ENCODE measurements around the gene CYB5B.

CYB5B gene

DNA sequence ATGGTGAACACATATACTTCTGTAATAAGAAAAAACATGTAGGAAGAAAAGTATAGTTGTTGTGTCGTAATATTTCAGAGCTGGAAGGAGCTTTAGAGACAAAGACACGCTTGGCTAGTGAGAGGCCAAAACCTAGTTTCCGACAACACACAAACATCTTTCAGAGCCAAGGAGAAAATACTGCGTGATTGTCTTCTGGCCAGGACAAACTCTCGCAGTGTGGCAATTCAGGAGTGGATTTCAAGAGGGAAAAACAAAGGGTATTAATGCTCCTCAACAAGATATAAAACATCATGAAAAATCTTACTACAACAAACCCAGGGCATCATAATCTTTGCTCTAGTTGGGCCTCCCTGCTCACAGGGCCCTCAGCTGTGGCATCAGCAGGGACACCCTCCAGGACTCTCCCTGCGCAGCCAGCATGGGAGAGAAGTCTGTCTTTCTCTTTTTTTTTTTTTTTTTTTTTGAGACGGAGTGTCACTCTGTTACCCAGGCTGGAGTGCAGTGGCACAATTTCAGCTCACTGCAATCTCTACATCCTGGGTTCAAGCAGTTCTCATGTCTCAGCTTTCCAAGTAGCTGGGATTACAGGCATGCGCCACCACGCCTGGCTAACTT, 66.4 kb downstream of the CYB5B start:
- no peak for DNase-seq

DNA sequence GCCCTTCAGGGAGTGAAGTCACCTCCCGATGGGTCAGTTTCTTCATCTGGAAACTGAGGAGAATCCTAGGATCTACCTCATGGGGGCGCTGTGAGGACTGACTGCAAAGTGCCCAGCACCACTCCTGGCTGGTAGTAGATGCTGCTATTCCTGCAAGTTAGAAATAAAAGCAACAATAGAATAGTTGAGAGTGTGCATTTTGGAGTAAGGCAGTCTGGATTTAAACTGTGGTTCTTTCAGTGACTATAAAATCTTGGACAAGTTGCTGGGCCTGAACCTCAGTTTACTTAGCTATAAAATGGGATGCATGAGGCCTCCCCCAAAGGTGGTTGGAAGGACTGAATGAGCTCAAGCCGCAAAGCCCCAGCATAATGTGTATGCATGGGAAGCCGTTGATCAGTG, 70.6 kb downstream of the CYB5B start:
- DNase-seq = no peak

- no peak for DNase-seq
Observed at GRCh38 chr16:69495821-69496220, 71.4 kb downstream of the CYB5B start.

DNA sequence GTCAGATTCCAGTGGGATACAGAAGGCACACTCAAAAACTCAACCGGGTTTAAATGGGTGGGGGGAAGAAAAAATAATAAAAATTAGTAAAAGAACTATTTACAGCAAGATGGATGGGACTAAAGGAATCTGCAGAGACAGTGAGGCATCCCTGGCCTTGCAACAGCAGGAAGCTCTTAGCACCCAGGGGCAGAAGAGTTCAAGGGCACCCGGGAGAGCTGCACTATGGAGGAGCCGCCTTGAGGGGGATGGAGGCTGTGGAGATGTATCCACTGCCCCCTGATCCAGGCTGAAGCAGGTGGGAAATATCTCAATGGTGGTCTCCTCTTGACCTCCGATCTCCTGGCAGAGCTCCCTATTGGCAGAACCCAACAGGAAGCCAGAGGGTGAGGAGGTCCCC, 72.0 kb downstream of the CYB5B start:
- DNase-seq = no peak

DNA sequence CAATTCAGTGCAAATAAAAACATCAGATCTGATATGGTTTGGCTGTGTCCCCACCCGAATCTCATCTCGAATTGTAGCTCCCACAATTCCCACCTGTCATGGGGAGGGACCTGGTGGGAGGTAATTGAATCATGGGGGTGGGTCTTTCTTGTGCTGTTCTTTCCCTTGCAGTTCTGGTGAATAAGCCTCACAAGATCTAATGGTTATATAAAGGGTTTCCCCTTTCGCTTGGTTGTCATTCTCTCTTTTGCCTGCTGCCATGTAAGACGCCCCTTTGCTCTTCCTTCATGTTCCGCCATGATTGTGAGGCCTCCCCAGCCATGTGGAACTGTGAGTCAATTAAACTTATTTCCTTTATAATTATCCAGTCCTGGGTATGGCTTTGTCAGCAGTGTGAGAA, 72.5 kb downstream of the CYB5B start:
- DNase-seq = no peak

DNA sequence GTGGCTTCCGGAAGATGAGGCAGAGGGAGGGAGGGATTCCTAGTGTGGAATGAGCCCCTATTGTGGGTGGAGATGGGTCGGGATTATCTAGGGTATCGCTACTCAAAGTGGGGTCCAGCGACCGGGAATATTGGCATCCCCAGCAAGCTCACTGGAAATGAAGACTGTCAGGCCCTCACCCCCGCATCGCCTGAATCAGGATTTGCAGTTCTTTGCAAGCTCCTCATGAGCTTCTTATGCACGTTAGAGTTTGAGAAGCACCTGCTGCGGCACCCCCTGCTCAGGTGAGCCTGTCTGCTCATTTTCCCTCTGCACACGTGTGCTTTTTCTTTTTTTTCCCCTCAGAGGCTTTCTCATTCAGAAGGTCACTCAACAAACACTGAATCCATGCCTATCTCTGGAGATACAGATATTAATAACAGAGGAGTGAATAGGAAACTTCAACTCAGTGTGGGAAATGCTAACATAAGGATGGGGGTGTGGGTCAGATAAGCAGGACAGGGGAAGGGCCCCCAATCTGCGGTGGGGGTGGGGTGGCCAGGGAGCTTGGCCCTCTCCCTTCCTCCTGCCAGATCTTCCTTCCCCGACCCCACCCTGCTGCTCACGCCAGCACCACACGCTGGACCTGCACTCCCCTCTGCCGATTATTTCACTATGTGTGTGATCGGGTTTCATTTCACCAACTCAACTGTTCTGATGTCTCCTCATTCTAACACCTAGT, 73.6 kb downstream of the CYB5B start:
- DNase-seq = no peak

DNA sequence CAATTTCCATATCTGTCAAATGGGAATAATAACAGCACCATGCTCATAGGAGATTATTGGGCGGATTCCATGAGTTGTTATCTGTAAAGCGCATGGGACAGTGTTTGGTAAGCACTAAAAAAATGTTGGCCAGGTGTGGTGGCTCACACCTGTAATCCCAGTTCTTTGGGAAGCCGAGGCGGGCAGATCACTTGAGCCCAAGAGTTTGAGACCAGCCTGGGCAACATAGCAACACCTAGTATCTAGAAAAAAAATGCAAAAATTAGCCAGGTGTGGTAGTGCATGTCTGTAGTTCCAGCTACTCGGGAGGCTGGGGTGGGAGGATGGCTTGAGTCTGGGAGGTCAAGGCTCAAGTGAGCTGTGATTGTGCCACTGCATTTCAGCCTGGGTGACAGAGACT, 74.5 kb downstream of the CYB5B start:
- DNase-seq = no peak

DNA sequence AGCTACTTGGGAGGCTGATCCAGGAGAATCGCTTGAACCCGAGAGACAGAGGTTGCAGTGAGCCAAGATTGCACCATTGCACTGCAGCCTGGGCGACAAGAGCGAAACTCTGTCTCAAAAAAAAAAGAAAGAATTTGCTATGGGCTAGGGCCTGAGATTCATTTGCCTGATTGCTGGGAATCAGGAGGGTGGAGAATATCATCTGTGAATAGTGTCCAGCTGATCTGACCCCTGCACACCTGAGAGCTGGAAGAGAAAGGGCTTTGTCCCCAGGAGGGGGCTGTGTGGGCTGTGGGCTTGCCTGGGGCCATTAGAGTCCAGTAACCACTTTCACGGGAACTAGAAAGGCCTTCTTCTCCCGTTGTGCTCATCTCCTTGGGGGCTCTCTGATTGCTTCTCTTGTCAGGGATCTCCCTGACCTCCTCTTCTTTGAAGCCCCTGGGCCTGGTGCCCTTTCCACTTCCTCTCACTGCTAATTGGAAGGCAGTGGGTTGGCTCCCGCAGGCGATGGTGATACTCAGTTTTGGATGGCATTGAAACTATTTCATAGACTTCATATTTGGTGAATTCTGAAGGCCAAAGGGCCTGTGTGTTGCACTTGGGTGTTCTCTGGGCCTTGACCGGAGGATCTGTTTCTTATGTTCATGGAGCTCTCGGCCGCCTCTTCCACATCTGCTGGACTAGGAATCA, 75.3 kb downstream of the CYB5B start:
- DNase-seq = no peak

DNA sequence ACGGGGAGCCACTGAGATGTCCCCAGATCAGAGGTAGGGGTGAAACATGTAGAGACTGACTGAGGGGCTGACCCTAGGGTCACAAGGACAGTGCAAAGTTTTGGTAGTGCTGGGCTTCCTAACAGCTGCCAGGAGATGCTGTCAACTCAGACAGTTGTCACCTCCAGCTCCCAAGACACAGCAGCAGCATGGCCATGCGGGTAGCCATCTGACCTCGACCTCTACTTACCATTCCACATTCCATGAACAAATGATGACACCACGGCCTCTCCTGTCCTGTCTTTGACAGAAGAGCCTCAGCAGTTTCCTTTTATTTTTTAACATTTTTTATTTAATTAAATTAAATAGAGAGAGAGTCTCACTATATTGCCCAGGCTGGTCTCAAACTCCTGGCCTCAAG, 76.1 kb downstream of the CYB5B start:
- DNase-seq = no peak

DNA sequence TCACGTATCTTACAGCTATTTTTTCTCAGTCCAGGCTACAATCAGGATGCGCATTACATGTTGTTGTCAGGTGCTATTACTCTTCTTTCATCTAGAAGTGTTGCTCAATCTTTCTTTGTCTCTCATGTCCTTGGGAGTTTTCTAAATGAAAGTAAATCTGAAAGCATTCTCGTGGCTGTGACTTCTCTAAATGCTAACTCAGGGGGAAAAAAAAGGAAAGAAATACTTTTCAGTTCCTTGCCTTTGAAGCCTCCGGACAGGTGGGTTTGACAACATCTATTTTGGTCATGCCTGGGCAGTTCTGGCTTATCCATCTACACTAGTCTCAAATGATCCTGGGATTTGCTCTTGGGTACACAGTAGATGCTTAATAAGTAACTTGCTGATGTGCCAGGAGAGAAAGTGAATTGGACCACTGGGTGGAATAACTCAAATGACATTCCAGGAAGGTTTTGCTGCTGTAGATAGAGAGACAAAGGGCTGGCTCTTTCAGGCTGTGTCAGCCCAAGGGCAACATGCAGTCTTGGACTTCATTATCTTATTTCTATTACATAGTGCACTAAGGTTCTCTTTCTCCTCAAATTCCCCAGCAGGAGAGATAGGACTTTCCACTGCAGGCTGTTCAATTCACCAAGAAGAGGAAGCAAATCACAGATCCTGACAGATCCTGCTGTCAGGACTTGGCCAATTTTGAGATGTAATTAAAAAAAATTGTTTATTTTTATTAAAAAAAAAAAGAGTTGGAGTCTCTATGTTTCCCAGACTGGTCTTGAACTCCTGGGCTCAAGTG, 77.7 kb downstream of the CYB5B start:
- DNase-seq = no peak

DNA sequence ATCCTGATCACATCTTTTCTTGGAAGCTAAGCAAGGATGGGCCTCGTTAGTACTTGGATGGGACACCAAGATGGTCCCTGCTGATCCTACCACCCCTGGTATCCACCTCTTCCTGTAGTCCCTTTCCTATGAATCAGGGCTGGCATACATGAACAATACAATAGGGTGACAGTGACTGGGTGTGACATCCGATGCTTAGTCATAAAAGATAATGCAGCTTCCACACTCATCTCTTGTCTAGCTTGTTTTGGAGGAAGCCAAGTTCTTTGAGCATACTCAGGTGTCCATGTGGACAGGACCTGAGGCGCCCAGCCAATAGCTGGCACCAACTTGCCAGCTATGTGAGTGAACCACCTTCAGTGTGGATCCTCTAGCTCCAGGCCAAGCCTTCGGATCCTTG, 78.8 kb downstream of the CYB5B start:
- no peak for DNase-seq

DNA sequence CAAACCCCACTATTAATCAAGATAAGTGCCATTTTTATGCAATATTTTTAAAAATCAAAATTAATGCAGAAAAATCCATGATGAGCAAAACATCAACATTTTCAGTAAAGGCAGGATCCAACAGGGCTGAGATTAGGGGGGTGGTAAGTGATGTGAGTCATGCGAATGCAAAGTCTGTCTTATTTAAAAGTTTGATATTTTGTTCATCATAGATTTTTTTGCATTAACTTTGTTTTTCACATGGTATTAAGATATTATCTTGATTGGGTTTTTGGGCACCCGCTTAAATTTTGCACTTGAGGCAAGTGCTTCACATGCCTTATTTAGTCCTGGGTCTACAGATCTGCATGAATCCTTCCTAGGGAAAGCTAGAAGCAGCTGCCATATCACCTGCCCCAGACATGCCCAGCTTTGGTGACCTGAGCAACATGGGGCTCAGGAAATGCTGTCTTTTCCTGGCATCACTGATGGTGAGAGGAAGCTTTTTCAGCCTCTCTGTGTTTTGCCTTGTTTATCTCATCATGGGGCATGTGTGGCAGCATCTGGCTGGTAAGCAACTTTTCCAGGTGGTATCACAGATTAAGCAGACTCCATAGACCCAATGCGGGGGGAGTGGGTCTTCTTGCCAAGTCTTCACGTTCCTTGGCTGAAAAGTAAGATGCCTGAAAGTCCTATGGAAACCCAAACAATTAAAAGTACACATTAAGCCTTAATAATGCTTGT, 83.8 kb downstream of the CYB5B start:
- DNase-seq = no peak

DNA sequence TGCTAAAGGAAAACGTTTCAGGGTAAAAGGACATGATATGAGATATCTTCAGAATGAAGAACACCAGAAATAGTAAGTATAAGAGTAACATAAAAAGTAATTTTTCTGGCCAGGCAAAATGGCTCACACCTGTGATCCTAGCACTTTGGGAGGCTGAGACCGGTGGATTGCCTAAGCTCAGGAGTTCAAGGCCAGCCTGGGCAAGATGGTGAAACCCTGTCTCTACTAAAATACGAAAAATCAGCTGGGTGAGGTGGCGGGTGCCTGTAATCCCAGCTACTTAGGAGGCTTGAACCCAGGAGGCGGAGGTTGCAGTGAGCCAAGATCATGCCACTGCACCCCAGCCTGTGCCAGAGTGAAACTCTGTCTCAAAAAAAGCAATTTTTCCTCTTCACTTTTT, 84.7 kb downstream of the CYB5B start:
- no peak for DNase-seq

DNA sequence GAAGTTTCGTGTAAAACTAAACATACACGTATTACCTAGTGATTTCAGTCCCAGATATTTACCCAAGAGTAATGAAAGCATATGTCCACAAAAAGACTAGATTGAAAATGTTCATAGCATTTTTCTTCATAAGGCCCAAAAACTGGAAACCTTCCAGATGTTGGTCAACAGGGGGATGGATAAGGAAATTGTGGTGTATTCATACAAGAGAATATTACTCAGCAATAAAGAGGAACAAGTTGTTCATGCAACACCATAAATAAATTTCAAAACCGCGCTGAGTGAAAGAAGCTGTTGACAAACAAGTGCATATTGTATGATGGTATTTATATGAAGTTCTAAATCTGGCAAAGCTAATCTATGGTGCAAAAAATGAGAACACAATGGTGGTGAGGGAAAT, 87.2 kb downstream of the CYB5B start:
- DNase-seq = no peak

DNA sequence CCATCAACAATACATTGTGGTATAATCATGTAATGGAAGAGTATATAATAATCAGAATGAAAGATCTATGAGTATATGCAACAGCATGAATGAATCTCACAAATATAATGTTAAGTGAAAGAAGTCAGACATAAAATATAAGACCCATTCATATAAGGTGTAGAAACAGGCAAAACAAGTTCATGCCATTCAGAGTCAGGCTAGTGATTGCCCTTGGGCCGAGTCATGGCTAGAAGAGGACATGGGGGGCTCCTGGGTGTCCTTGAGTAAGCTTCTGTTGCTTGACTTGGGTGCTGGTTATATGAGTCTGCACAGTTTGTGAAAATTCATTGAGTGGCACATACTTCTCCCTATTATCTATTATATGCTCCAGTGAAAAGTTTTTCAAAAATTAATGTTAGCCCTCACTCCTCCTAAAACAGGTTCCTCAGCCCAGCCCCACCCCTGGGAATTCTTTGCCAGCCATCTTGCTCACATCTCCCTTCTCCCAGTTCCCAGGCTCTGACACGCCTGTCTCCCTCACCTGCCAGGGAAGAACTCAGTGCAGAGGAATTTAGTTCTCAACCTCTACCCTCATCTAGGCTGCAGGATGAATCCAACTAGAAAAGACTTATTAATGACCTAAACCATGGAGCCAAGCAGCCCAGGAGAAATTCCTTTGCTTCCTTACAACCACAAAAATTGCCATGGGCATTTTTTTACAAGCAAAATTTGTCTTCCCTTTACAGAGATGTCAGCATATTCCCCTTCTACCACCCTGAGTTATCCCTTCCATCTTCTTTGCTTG, 89.0 kb downstream of the CYB5B start:
- DNase-seq = no peak

DNA sequence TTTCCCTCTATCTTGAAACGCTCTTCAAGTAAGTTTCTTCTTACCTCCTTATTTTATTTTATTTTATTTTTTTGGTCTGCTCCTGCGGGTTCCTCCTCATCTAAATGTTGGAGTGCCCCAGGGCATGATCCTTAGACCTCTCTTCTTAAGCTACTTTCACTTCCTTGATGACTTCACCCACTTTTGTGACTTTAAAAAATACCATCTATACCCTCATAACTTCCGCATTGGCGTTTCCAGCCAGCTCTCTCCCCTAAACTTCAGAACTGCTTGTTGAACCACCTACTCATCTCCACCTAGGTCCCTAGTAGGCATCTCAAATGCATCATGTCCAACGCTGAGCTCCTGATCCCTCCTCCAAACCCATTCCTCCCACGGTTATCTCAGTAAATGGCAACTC, 89.9 kb downstream of the CYB5B start:
- no peak for DNase-seq

All from NCI-H526 treated with DMSO at 0.1 percent for 48 hours (cell line).